ENCODE results near the gene STAP1. TPM values are rescaled to one million over a fixed set of nuclear protein-coding genes. Genes with fewer than 3 reads are reported as not detected.

STAP1 gene
- polyA plus RNA-seq, 1 donor (not counting 4 experiments of a cell fraction or from before 2014, with no cell fraction given): not detected

DNA sequence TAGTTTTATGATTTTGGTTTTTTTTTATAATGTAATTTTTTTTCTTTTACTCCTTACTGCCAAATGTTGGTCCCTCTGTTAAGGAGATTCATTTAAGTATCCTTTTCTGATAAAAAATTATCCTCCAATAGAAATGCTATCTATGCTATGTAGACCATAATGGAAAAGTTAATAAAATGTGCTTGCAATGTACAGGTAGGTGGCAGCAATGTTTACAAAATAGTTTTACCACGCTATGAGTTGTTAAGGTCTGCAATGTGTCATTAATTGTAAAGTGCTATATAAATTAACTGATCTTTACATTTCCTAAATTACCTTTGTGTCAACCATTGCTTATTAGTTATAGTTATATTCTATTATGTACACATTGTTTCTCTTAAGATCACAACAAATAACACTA lies 9.4 kb upstream of the STAP1 start:
- dilution Hi-C loops (cut with MboI; ENCODE audit: extremely low pct_ligation_motif_present, low sequenced_read_pairs): no loop called here
- H3K36me3 ChIP-seq (ENCODE audit: control insufficient read depth in 2 of 2, extremely low read depth in 1 of 2, insufficient read depth in 2 of 2, low read length in 2 of 2): no peaks in the 10 kb centered on the region
- FAIRE-seq: no peak
- no peaks in the 10 kb centered on the region for H3K4me1 ChIP-seq (ENCODE audit: control insufficient read depth, extremely low read depth, insufficient read depth, low read length)
- no peaks in the 10 kb centered on the region for H3K27me3 ChIP-seq (ENCODE audit: control insufficient read depth, extremely low read depth, insufficient read depth, low read length)
- DNase-seq (ENCODE audit: low read depth, low spot score): no peak
- TF ChIP-seq EZH2 (IDR thresholded peaks at IDR 0.05; ENCODE audit: low read length): no peak
- TF ChIP-seq, protein P1, sequence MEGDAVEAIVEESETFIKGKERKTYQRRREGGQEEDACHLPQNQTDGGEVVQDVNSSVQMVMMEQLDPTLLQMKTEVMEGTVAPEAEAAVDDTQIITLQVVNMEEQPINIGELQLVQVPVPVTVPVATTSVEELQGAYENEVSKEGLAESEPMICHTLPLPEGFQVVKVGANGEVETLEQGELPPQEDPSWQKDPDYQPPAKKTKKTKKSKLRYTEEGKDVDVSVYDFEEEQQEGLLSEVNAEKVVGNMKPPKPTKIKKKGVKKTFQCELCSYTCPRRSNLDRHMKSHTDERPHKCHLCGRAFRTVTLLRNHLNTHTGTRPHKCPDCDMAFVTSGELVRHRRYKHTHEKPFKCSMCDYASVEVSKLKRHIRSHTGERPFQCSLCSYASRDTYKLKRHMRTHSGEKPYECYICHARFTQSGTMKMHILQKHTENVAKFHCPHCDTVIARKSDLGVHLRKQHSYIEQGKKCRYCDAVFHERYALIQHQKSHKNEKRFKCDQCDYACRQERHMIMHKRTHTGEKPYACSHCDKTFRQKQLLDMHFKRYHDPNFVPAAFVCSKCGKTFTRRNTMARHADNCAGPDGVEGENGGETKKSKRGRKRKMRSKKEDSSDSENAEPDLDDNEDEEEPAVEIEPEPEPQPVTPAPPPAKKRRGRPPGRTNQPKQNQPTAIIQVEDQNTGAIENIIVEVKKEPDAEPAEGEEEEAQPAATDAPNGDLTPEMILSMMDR (optimal IDR thresholded peaks at IDR 0.05 in 1 of 3, IDR thresholded peaks at IDR 0.05 in 1 of 3, conservative IDR thresholded peaks at IDR 0.05 in 1 of 3; ENCODE audit: extremely low read depth in 1 of 3, insufficient read depth in 2 of 3, low read length in 3 of 3): peak in 1 of 3 experiments; percentile 41
- H3K9ac ChIP-seq (ENCODE audit: control insufficient read depth, extremely low read depth, insufficient read depth, low read length): no peak overlapping the region
- H4K20me1 ChIP-seq (ENCODE audit: control insufficient read depth, extremely low read depth, insufficient read depth, low read length): no peaks in the 10 kb centered on the region
- H3K9me3 ChIP-seq (ENCODE audit: control insufficient read depth, low read depth, low read length): no peaks in the 10 kb centered on the region
- no peak overlapping the region for H3K4me3 ChIP-seq (ENCODE audit: control insufficient read depth in 2 of 3, extremely low read depth in 1 of 3, insufficient read depth in 2 of 3, low read depth in 1 of 3, low read length in 3 of 3)
- H3K4me2 ChIP-seq (ENCODE audit: control insufficient read depth, extremely low read depth, insufficient read depth, low read depth, low read length): no peak overlapping the region
- H3K27ac ChIP-seq (ENCODE audit: control insufficient read depth, insufficient read depth, low read length): no peak overlapping the region
- H3K9me1 ChIP-seq (ENCODE audit: control insufficient read depth, extremely low read depth, insufficient read depth, low read length): no peaks in the 10 kb centered on the region
- H2AFZ ChIP-seq (ENCODE audit: control insufficient read depth, low read length): no peak overlapping the region
- H3K79me2 ChIP-seq (ENCODE audit: control insufficient read depth, insufficient read depth, low read length): peaks cover 9% of the 10 kb centered on the region

DNA sequence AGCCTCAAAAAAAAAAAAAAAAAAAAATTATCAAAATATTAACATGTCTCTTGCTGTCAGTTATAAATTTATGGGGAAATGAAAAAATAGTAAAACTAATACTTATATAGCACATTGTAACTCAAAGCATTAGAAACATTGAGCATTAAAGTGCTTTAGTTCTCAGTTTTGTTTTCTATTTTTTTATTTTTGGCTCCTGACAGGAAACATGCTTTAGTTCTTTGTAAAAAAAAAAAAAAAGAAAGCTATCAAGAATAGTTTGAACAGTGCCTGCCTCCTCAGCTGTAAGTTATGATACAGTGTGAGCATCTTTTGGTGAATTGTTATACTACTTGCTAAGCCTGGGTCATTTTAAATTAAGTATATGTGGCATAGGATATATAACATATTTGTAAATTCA lies 8.1 kb upstream of the STAP1 start:
- no peak overlapping the region for H3K4me2 ChIP-seq (ENCODE audit: control insufficient read depth, extremely low read depth, insufficient read depth, low read depth, low read length)
- no peaks in the 10 kb centered on the region for H3K79me2 ChIP-seq (ENCODE audit: control insufficient read depth, insufficient read depth, low read length)
- TF ChIP-seq, protein P1 (optimal IDR thresholded peaks at IDR 0.05 in 1 of 3, IDR thresholded peaks at IDR 0.05 in 1 of 3, conservative IDR thresholded peaks at IDR 0.05 in 1 of 3; ENCODE audit: extremely low read depth in 1 of 3, insufficient read depth in 2 of 3, low read length in 3 of 3): no peak
- no peak for TF ChIP-seq EZH2 (IDR thresholded peaks at IDR 0.05; ENCODE audit: low read length)
- no peak for DNase-seq (ENCODE audit: low read depth, low spot score)
- no peak overlapping the region for H3K9ac ChIP-seq (ENCODE audit: control insufficient read depth, extremely low read depth, insufficient read depth, low read length)
- no peak for FAIRE-seq
- no peaks in the 10 kb centered on the region for H3K9me3 ChIP-seq (ENCODE audit: control insufficient read depth, low read depth, low read length)
- H2AFZ ChIP-seq (ENCODE audit: control insufficient read depth, low read length): no peak overlapping the region
- H3K4me1 ChIP-seq (ENCODE audit: control insufficient read depth, extremely low read depth, insufficient read depth, low read length): no peaks in the 10 kb centered on the region
- no peak overlapping the region for H3K4me3 ChIP-seq (ENCODE audit: control insufficient read depth in 2 of 3, extremely low read depth in 1 of 3, insufficient read depth in 2 of 3, low read depth in 1 of 3, low read length in 3 of 3)
- no peaks in the 10 kb centered on the region for H4K20me1 ChIP-seq (ENCODE audit: control insufficient read depth, extremely low read depth, insufficient read depth, low read length)
- no peaks in the 10 kb centered on the region for H3K36me3 ChIP-seq (ENCODE audit: control insufficient read depth in 2 of 2, extremely low read depth in 1 of 2, insufficient read depth in 2 of 2, low read length in 2 of 2)
- H3K27me3 ChIP-seq (ENCODE audit: control insufficient read depth, extremely low read depth, insufficient read depth, low read length): no peaks in the 10 kb centered on the region
- dilution Hi-C loops (cut with MboI; ENCODE audit: extremely low pct_ligation_motif_present, low sequenced_read_pairs): no loop called here
- H3K27ac ChIP-seq (ENCODE audit: control insufficient read depth, insufficient read depth, low read length): no peak overlapping the region
- H3K9me1 ChIP-seq (ENCODE audit: control insufficient read depth, extremely low read depth, insufficient read depth, low read length): no peaks in the 10 kb centered on the region
